MM.1S (cell line): Measurements from ENCODE around the gene KRTAP19-3.

Source experiments
- EZH2 ChIP-seq: fragments of 300-600 bp; sonication (generic); optimal IDR thresholded peaks from 2 replicates; pipeline ENCODE3; 2017; ENCODE audit warnings: low read depth, mild to moderate bottlenecking, antibody characterized with exemption, low read length, mixed read lengths
- TF ChIP-seq, protein P1 (sequence below): fragments of 300-600 bp; sonication (generic); IDR thresholded peaks from 2 replicates; pipeline ENCODE4 v1.5.1; 2016; ENCODE audit warnings: antibody characterized with exemption, low read length, mixed read lengths

GRCh38 chr21:30443226-30443625 is 48.6 kb downstream of the KRTAP19-3 start:
- TF ChIP-seq, protein P1, sequence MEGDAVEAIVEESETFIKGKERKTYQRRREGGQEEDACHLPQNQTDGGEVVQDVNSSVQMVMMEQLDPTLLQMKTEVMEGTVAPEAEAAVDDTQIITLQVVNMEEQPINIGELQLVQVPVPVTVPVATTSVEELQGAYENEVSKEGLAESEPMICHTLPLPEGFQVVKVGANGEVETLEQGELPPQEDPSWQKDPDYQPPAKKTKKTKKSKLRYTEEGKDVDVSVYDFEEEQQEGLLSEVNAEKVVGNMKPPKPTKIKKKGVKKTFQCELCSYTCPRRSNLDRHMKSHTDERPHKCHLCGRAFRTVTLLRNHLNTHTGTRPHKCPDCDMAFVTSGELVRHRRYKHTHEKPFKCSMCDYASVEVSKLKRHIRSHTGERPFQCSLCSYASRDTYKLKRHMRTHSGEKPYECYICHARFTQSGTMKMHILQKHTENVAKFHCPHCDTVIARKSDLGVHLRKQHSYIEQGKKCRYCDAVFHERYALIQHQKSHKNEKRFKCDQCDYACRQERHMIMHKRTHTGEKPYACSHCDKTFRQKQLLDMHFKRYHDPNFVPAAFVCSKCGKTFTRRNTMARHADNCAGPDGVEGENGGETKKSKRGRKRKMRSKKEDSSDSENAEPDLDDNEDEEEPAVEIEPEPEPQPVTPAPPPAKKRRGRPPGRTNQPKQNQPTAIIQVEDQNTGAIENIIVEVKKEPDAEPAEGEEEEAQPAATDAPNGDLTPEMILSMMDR = no peak
- no peak for TF ChIP-seq EZH2
